BJ (cell line): Measurements from ENCODE around the gene ATP11A. TPM values are rescaled to one million over a fixed set of nuclear protein-coding genes. Genes with fewer than 3 reads are reported as not detected.

ENCODE experiments used
- CTCF ChIA-PET: fragments of 350-600 bp; formaldehyde crosslinking; extraction: SDS; loops from one replicate; lab custom pipeline; 2021; ENCODE audit warnings: antibody characterized with exemption, inconsistent platforms; lab: Yijun Ruan, JAX
- POLR2A ChIA-PET: fragments of 300-600 bp; sonication (Branson Sonifier 250); formaldehyde crosslinking; extraction: SDS; loops from one replicate; lab custom pipeline; 2021; ENCODE audit warnings: antibody characterized with exemption; lab: Charles Lee
- DNase-seq: peaks from one replicate; pipeline ENCODE4 v3.0.0-alpha.2; 2011; ENCODE audit warnings: low read depth
- H3K27me3 ChIP-seq: 2 replicates; pipeline ENCODE4 v1.6.0; 2011; ENCODE audit warnings: low read length; ENCODE audit not compliant: control insufficient read depth, insufficient read depth
- H3K36me3 ChIP-seq: 2 replicates; pipeline ENCODE4 v1.5.1; 2011; ENCODE audit warnings: low read length; ENCODE audit not compliant: control insufficient read depth, insufficient read depth
- H3K4me3 ChIP-seq: 2 replicates; pipeline ENCODE4 v1.5.1; 2011; ENCODE audit warnings: low read depth, mild to moderate bottlenecking, control low read depth, low read length
- polyA plus RNA-seq: library from polyadenylated mRNA; depleted of rRNA; stranded (reverse); fragments of >200 nt; gene quantifications from 2 replicates; pipeline ENCODE4 v1.2.3, GENCODE V29; 2011
- TF ChIP-seq, protein P1 (sequence below): IDR thresholded peaks from 2 replicates; pipeline ENCODE4 v1.5.1; 2011; ENCODE audit warnings: low read depth, mild to moderate bottlenecking, control low read depth, inconsistent platforms, low read length, moderate library complexity; ENCODE audit not compliant: insufficient read depth

Gene ATP11A
- polyA plus RNA-seq, 1 experiment: 1.9 TPM

DNA sequence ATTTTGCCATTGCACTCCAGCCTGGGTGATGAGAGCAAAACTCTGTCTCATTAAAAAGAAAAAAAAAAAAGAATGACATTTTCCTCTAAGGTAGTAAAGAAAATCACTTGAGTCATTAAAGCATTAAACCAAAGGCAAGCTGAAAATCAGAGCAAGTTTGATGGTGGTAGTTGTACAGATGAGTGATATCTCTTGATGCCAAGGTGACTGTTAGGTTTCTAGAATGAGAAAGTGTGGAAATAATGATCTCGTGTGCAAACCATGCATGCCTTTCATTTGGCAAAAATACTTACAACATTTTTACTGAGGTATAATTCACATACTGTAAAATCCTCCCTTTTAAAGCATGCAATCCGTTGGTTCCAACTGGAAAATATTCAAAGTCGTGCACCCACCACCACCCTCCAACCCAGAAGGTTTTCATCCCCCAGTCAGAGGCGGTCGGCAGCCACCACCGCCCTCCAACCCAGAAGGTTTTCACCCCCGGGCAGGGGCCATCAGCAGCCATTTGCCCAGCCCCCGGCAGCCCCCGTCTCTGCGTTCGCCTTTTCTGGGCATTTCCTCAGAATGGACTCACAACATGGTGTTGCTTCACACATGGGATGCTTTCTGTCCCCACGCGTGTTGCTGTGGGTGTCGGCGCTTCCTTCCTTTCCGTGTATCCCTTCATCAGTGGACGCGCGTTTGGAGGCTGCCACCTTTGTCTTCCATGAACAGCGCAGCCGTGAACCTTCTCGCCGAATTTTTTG lies 90.2 kb downstream of the ATP11A start:
- Histone ChIP-seq H3K27me3 (no peaks in the 10 kb centered on the region), H3K4me3 (no peak overlapping the region), H3K36me3 (no peaks in the 10 kb centered on the region)
- ChIA-PET CTCF (no interaction called here), POLR2A (no interaction called here)
- TF ChIP-seq, protein P1, sequence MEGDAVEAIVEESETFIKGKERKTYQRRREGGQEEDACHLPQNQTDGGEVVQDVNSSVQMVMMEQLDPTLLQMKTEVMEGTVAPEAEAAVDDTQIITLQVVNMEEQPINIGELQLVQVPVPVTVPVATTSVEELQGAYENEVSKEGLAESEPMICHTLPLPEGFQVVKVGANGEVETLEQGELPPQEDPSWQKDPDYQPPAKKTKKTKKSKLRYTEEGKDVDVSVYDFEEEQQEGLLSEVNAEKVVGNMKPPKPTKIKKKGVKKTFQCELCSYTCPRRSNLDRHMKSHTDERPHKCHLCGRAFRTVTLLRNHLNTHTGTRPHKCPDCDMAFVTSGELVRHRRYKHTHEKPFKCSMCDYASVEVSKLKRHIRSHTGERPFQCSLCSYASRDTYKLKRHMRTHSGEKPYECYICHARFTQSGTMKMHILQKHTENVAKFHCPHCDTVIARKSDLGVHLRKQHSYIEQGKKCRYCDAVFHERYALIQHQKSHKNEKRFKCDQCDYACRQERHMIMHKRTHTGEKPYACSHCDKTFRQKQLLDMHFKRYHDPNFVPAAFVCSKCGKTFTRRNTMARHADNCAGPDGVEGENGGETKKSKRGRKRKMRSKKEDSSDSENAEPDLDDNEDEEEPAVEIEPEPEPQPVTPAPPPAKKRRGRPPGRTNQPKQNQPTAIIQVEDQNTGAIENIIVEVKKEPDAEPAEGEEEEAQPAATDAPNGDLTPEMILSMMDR: no peak
- no peak for DNase-seq

DNA sequence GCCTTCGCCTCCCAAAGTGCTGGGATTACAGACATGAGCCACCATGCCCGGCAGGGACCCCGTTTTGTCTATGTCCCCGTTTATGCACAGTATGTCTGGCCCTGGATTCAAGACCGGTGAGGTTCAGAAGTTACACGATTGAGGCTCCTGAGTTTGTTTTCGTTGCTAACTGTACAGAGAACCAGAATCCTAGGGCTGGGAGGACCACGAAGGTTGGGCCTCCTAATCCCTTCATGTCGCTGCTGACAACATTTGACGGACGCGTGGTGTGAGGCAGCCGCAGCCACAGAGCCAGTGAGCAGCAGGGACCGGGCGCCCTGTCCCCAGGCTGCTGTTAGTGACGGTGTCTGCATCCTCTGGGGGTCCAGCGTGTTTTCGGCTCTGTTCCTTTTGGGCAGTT lies 91.4 kb downstream of the ATP11A start:
- H3K4me3 ChIP-seq: no peak overlapping the region
- TF ChIP-seq, protein P1: no peak
- DNase-seq: no peak
- no peaks in the 10 kb centered on the region; the same call in 1 of the 2 replicates for H3K36me3 ChIP-seq
- POLR2A ChIA-PET: no interaction called here
- CTCF ChIA-PET: no interaction called here
- no peaks in the 10 kb centered on the region for H3K27me3 ChIP-seq

DNA sequence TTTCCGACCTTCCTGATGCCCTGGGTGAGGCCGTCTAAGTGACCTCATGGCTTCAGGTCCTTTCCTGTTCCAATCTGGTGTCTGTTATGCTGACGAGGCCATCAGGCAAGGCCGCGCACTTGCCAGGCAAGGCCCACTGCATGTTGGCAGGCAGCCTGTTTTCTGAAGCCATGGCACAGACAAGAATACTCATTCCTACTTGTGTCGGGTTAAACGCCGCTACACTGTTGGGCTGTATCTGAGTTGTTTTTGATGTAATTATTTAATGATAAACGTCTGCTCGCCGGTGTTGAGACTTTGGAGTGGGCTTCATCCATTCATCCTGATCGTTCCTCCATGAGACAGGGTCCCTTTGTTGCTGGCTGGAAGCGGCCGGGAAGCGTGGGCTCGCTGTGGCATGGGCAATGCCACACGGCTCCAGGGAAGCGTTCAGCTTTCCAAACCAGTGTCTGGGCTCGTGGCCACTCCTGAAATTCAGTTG lies 92.1 kb downstream of the ATP11A start:
- DNase-seq: no peak
- CTCF ChIA-PET: no interaction called here
- Histone ChIP-seq H3K4me3 (no peak overlapping the region), H3K27me3 (no peaks in the 10 kb centered on the region), H3K36me3 (no peaks in the 10 kb centered on the region; the same call in 1 of the 2 replicates)
- TF ChIP-seq, protein P1: no peak
- POLR2A ChIA-PET: no interaction called here

DNA sequence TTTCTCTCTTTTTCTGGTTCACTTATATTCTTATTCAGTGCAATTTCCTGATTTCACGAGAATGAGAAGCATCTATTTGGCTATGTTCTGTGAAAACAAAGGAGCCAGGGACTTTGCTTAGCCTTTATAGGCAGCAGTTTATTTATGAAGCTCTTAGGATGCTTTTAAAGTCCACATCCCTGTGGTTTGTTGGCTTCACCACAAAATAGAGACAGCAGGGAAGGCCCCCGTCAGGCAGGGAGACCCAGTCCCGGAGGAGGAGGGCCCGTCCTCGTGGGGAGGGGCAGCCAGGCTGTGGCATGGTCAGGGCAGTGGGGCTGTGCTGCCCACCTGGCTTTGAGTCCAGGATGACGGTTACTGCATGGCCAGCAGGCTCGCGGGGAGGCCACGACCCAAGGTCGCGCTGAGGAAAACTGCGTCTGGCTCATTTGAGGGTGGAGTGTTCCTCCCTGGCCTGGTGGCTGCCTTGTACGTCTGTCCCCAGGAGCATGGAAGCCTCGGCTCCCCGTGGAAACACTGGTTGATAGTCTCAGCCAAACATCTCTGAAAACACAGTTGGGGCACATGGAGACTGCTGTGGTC lies 92.7 kb downstream of the ATP11A start:
- TF ChIP-seq, protein P1: no peak
- DNase-seq: no peak
- ChIA-PET CTCF (no interaction called here), POLR2A (no interaction called here)
- Histone ChIP-seq H3K4me3 (no peak overlapping the region), H3K36me3 (no peaks in the 10 kb centered on the region; the same call in 1 of the 2 replicates), H3K27me3 (no peaks in the 10 kb centered on the region)

DNA sequence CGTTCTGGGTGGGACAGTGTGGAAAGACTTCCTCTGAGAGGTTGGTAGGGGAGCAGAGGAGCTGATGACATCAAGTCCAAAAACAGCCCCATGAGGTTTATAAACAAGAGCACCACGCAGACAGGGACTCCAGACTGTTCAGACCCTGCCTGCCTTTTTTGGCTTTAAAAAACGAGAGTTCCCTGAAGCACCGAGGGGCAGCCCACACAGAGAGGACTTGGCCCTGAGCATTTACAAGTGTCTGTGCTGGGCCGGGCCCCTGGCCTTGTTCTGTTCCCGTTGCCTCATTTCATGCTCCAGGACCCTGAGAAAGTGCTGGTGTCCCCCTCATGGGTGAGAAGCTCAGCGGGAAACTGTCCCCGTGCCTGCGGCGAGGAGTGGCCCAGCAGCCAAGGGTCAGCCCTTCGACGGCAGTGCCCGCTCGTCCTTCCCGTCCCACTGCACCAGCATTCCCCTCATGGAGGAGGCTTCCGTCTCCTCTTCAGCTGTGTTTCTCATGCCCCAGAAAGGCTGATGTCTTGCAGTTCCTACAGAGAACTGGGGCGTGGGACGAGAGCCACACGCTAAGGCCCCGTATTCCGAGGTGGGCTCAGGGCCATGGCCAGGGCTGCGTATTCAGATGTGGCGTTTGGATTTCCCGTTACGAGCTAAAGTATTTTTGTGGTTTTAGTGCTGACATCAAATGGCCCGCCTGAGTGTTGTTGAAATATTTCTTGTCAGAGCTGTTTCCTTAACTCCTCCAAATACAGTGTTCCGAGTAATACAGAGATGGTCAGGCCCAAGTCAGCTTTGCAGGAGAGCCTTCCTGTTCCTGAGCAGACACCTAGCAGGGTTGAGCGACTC lies 93.5 kb downstream of the ATP11A start:
- CTCF ChIA-PET: no interaction called here
- H3K4me3 ChIP-seq: no peak overlapping the region
- no peaks in the 10 kb centered on the region; the same call in 1 of the 2 replicates for H3K36me3 ChIP-seq
- POLR2A ChIA-PET: interaction anchor here (0.6 kb wide), 1 partner anchor 38 kb away, joined by 3 read pairs; no protein-coding TSS in a partner anchor
- no peak for DNase-seq
- TF ChIP-seq, protein P1: no peak
- no peaks in the 10 kb centered on the region for H3K27me3 ChIP-seq
